ENCODE results near the gene DMKN.

DMKN gene

GRCh38 chr19:35549174-35549788, 35.8 kb upstream of the DMKN start:
- peak in 3 of 5 experiments; percentile 42 to 68 (median 42) for DNase-seq

GRCh38 chr19:35546532-35546931, 33.1 kb upstream of the DMKN start:
- DNase-seq, result no peak

GRCh38 chr19:35545855-35546381, 32.5 kb upstream of the DMKN start:
- peak in 4 of 5 experiments; percentile 29 to 83 (median 56) for DNase-seq

- DNase-seq, result peak; percentile 42 to 86 (median 66)
Measured at GRCh38 chr19:35545001-35545854, 31.8 kb upstream of the DMKN start, which contains the start of gene TMEM147. Gene TMEM147 (plus strand): TSS chr19:35545626. CDS start chr19:35545740, 114 bp downstream.

- no peak for DNase-seq
Measured at GRCh38 chr19:35544110-35544802, 30.8 kb upstream of the DMKN start.

GRCh38 chr19:35543280-35544109, 30.0 kb upstream of the DMKN start:
- DNase-seq, result no peak

GRCh38 chr19:35542209-35542608, 28.8 kb upstream of the DMKN start:
- DNase-seq, result no peak

GRCh38 chr19:35540356-35540927, 27.0 kb upstream of the DMKN start:
- DNase-seq, result no peak

- DNase-seq, result no peak
Measured at GRCh38 chr19:35539850-35540249, 26.4 kb upstream of the DMKN start.

GRCh38 chr19:35539314-35539713, 25.9 kb upstream of the DMKN start:
- no peak for DNase-seq

- DNase-seq, result no peak
Measured at GRCh38 chr19:35534803-35535480, 21.5 kb upstream of the DMKN start.

GRCh38 chr19:35533822-35534392, 20.5 kb upstream of the DMKN start:
- peak in 2 of 5 experiments; percentile 15 to 79 for DNase-seq

GRCh38 chr19:35533201-35533821, 19.9 kb upstream of the DMKN start, which contains the start of gene GAPDHS:
Gene GAPDHS (plus strand): TSS chr19:35533456. CDS start chr19:35533528, 72 bp downstream.
- DNase-seq, result no peak

GRCh38 chr19:35531291-35531690, 17.8 kb upstream of the DMKN start:
- DNase-seq, result no peak

GRCh38 chr19:35529241-35530218, 16.1 kb upstream of the DMKN start:
- DNase-seq, result no peak

- no peak for DNase-seq
Measured at GRCh38 chr19:35528218-35529038, 15.0 kb upstream of the DMKN start, which contains the start of gene SBSN. Gene SBSN (minus strand): TSS chr19:35528311. CDS start chr19:35528281, 30 bp downstream.

- DNase-seq, result no peak
Measured at GRCh38 chr19:35525873-35526272, 12.4 kb upstream of the DMKN start.
